Measurements from ENCODE around the gene ADCY7.
A peak's percentile ranks its signal among the peaks of the same experiment; 100 is the strongest.
"Not testable (repeated sequence)": the region's sequence is repeated elsewhere in the genome, so short reads cannot be mapped to it uniquely, and the experiment has no call there.

ADCY7 gene

GRCh38 chr16:50343566-50343965, 77.2 kb downstream of the ADCY7 start:
- DNase-seq, result not testable (repeated sequence)

DNA sequence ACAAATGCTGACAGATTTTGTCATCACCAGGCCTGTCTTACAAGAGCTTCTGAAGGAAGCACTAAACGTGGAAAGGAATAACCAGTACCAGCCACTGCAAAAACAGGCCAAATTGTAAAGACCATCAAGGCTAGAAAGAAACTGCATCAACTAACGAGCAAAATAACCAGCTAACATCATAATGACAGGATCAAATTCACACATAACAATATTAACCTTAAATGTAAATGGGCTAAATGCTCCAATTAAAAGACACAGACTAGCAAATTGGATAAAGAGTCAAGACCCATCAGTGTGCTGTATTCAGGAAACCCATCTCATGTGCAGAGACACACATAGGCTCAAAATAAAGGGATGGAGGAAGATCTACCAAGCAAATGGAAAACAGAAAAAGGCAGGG, 78.9 kb downstream of the ADCY7 start:
- DNase-seq, result not testable (repeated sequence)

DNA sequence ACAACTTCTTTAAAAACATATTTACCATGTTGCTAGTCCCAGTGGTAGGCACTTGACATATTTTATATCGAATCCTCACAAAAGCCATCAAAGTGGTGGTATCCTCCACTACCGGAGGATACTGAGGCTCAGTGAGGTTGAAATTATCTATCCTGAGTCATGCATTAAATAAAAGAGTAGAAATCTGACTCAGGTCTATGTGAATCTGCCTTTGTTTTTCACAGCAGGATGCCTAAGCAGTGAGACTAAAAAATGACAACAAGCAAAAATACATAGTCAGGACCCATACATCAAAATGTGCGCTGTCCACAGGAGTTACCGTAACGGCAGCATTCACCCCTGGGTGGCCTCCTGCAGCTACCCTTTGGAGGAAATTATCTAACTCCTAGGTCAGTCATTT, 84.8 kb downstream of the ADCY7 start:
- DNase-seq, result no peak

GRCh38 chr16:50351952-50352351, 85.6 kb downstream of the ADCY7 start:
- no peak for DNase-seq

- no peak for DNase-seq
These were observed 87.7 kb downstream of the ADCY7 start for GRCh38 chr16:50354082-50354481.

GRCh38 chr16:50354629-50355456, 88.5 kb downstream of the ADCY7 start:
- DNase-seq, result peak; percentile 24

- DNase-seq, result no peak
These were observed 93.3 kb downstream of the ADCY7 start for GRCh38 chr16:50359626-50360025.

DNA sequence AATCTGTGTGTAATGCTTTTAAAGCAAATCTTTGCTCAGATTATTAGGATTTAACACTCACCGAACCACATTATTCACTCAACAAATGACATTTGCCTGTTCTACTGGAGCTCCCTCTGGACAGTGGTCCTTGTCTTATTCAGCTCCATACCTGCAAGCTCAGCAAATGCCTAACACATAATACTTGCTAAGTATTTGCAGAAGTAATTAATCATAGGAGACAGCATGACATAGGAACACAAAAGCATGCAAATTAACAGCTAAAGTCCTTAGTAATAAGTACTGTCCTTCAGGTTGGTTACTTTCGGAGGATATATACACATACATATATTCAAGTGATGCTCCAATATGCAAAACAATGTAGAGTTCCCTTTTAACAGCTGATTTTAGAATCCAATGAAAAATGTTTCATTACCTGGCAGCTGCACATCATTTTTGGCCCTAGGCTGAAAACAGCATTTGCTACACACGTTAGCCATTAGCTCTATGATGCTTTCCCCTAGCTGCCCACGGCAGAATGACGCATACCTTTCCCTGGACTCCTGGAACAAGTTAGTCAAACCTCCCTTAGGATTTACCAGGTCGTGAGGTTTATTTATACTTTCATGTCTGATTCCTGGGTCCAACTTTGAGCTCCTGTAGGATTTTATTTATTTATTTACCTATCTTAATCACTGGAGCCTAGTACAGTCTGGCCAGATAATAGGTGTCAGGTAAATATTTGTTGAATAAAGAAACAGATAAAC, 93.9 kb downstream of the ADCY7 start:
- DNase-seq, result peak; percentile 6

DNA sequence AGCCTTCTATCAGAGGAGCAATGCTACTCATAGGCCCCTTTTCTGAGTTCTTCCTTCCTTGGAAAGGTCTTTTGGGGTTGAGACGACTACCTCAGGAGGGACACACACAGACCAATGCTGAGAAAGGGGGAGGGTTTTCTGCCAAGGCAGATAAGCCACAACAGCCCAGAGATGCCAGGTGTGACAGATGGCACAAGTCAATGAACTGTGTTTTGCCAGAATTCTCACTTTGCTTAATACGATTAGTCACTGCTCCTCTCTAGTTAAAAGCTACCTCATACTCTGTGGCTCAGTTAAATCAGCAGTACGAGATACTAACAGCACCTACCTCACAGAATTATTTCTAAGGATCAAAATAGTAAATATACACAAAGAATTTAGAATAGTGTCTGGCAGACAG, 94.4 kb downstream of the ADCY7 start:
- DNase-seq, result no peak

DNA sequence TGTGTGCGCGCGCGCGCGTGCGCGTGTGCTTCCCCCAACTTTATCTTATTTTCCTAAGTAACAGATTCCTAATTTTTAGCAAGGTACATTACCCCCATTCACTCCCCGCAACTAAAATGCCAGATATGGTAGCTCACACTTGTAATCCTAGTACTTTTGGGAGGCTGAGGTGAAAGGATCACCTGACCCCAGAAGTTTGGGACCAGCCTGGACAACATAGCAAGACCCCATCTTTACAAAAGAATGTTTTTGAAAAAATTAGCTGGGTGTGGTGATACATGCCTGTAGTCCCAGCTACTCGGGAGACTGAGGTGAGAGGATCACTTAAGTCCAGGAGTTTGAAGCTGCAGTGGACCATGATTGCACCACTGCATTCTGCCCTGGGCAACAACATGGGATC, 97.3 kb downstream of the ADCY7 start:
- no peak for DNase-seq

DNA sequence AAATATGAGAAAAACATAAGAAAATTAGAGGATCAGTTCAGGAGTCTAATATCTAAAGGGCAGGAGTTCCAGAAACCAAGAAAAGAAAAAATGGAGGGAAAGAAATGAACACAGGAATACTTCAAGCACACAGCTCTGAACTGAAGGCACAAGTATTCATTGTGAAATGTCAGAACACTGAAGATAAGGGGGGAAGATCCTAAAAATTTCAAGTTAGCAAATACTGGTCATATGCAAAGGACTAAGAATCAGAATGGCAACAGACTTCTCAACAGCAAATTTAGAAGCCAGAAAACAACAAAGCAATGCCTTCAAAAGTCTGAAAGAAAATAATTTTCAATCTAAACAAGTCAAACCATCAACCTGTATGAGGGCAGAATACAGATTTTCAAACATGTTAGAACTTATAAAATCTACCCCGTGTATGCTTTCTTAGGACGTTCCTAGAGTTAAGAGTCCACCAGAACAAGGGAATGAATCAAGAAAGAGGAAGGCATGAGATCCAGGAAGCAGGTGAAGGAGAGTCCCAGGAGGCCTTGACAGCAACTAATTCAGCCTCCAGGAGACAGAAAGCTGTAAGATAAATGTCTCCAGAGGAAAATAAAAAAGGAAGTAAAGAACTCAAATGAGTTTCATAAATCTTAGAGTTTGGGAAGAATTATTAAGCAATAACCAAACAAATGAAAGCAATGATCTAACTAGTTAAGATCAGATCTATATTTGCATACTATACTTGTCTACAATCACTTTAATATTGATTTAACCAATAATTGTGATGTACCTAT, 99.6 kb downstream of the ADCY7 start:
- no peak for DNase-seq
